ENCODE measurements around the gene RNU6-1. TPM values are rescaled to one million over a fixed set of nuclear protein-coding genes. Genes with fewer than 3 reads are reported as not detected.

RNU6-1 gene
- polyA plus RNA-seq, 1 experiment: not detected

DNA sequence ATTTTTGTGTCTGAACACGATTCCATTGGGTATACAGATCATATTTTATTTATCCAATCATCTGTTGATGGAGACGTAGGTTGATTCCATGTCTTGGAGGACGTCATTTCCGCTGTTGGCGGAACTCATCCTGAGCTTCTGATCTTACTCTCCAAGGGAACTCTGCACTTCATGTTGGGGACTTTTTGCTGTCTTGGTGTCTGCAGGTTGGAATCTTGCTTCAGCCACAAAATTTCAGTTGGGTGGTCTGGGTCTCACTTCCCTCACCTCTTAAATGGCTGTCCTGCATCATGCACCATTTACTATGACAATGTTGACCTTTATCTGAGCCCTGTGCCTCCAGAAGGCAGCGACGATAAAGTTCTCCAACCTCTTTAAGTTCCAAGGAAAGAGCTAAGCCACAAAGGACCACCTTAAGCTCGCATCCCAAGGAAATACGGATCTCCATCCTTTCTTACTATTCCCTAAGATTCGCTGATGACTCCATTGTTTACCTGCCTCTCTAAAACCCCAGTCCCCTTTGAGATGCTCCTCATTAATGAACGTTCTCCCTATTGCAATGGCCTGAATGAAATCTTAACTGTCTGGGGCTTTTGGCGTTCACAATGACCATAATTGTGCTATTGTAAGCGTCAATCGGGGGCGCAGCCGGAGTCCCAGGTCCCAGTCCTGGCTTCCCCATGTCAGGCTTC lies 23.1 kb upstream of the RNU6-1 start:
- H3K4me3 ChIP-seq (ENCODE audit: low read depth, low read length): peak overlapping the region; percentile 23; the same call in 1 of the 2 replicates
- no peak overlapping the region for H3K27ac ChIP-seq (ENCODE audit: low read depth, low read length)
- no peaks in the 10 kb centered on the region for H3K27me3 ChIP-seq (ENCODE audit: control insufficient read depth, insufficient read depth, low read length)
- TF ChIP-seq, protein P1, sequence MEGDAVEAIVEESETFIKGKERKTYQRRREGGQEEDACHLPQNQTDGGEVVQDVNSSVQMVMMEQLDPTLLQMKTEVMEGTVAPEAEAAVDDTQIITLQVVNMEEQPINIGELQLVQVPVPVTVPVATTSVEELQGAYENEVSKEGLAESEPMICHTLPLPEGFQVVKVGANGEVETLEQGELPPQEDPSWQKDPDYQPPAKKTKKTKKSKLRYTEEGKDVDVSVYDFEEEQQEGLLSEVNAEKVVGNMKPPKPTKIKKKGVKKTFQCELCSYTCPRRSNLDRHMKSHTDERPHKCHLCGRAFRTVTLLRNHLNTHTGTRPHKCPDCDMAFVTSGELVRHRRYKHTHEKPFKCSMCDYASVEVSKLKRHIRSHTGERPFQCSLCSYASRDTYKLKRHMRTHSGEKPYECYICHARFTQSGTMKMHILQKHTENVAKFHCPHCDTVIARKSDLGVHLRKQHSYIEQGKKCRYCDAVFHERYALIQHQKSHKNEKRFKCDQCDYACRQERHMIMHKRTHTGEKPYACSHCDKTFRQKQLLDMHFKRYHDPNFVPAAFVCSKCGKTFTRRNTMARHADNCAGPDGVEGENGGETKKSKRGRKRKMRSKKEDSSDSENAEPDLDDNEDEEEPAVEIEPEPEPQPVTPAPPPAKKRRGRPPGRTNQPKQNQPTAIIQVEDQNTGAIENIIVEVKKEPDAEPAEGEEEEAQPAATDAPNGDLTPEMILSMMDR (IDR thresholded peaks at IDR 0.05; ENCODE audit: low read depth, low read length): no peak
- no peaks in the 10 kb centered on the region for H3K9me3 ChIP-seq (ENCODE audit: control insufficient read depth, insufficient read depth, low read length)
- POLR2A ChIA-PET: no interaction called here
- CTCF ChIA-PET: interaction anchor here (0.5 to 3.7 kb wide), 23 partner anchors 9 to 1062 kb away, joined by 3 to 105 read pairs (median 4); partner anchors contain the start of gene PIAS1
- no peak for DNase-seq (ENCODE audit: low read depth, low spot score)

DNA sequence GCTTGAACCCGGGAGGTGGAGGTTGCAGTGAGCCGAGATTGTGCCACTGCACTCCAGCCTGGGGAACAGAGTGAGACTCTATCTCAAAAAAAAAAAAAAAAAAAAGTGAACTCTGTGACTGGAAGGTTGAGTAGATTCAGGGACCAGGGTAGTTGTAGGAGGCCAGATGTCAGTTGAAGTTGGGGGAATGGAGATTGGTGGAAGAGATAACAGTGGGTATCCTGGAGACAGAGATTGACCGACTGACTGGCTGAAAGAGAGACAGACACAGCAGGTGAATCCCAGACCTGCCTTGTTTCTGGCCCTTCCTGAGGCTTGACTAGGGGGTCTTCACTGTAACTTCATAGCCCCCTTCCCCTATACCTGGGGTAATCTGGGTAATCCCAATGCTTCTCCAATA lies 22.1 kb upstream of the RNU6-1 start:
- CTCF ChIA-PET: interaction anchor here (0.7 to 3.7 kb wide), 5 partner anchors 292 to 1523 kb away, joined by 4 to 105 read pairs (median 5); no protein-coding TSS in a partner anchor
- TF ChIP-seq, protein P1 (IDR thresholded peaks at IDR 0.05; ENCODE audit: low read depth, low read length): no peak

DNA sequence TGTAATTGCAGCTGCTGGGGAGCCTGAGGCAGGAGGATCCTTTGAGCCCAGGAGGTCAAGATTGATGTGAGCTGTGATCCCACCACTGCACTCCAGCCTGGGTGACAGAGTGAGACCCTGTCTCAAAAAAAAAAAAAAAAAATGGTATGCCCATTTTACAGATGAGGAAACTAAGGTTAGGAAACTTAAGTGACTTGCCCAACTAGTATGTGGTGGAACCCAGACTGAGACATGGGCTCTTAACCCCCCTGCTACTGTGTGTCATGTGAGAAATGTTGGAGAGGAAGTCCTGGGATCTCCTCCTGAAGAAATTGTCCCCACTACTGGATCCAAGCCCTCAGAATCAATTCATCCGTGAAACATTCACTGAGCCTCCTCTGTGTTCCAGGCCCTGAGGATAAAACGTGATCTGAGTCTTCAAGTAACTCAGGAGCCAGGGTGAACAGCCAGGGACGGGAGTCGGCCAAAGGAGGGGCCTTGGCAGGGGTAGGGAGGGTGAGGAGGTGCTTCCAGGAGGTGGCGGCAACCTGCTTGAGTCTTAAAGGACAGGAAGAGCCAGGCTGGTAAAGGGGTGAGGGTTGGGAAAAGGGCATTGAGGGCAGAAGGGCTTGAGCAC lies 19.6 kb upstream of the RNU6-1 start:
- no peak overlapping the region for H3K27ac ChIP-seq (ENCODE audit: low read depth, low read length)
- DNase-seq (ENCODE audit: low read depth, low spot score): no peak
- ChIA-PET CTCF (no interaction called here), POLR2A (no interaction called here)
- H3K9me3 ChIP-seq (ENCODE audit: control insufficient read depth, insufficient read depth, low read length): no peaks in the 10 kb centered on the region
- TF ChIP-seq, protein P1 (IDR thresholded peaks at IDR 0.05; ENCODE audit: low read depth, low read length): no peak
- no peaks in the 10 kb centered on the region for H3K27me3 ChIP-seq (ENCODE audit: control insufficient read depth, insufficient read depth, low read length)
- no peak overlapping the region for H3K4me3 ChIP-seq (ENCODE audit: low read depth, low read length)

More for the DNA sequence above, 22.1 kb upstream of the RNU6-1 start:
- Histone ChIP-seq H3K9me3 (ENCODE audit: control insufficient read depth, insufficient read depth, low read length) (no peaks in the 10 kb centered on the region), H3K27ac (ENCODE audit: low read depth, low read length) (no peak overlapping the region), H3K27me3 (ENCODE audit: control insufficient read depth, insufficient read depth, low read length) (no peaks in the 10 kb centered on the region), H3K4me3 (ENCODE audit: low read depth, low read length) (no peak overlapping the region)
- DNase-seq (ENCODE audit: low read depth, low spot score): no peak
- POLR2A ChIA-PET: no interaction called here

DNA sequence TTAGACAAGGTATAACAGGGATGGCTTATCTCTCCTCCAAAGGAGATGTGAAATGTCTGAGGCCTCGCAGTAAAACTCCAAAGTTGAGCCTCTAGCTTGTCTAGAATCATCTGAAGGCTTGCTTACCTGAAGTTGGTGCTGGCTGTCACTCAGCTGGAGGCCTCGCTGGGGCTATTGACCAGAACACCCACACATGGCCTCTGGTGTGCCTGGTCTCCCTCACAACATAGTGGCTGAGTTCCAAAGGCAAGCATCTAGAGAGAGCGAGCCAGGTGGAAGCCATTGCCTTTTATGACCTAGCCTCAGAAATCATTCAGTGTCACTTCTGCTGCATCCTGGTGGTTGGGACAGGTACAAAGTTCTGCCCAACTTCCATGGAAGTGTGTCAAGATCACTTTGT lies 17.4 kb upstream of the RNU6-1 start:
- CTCF ChIA-PET: no interaction called here
- POLR2A ChIA-PET: no interaction called here
- DNase-seq (ENCODE audit: low read depth, low spot score): no peak

GRCh38 chr15:67855842-67856241 lies 16.0 kb upstream of the RNU6-1 start:
- no peak for DNase-seq (ENCODE audit: low read depth, low spot score)
- Histone ChIP-seq H3K4me3 (ENCODE audit: low read depth, low read length) (no peak overlapping the region), H3K9me3 (ENCODE audit: control insufficient read depth, insufficient read depth, low read length) (no peaks in the 10 kb centered on the region), H3K27ac (ENCODE audit: low read depth, low read length) (no peak overlapping the region), H3K27me3 (ENCODE audit: control insufficient read depth, insufficient read depth, low read length) (peaks cover 7% of the 10 kb centered on the region)
- TF ChIP-seq, protein P1 (IDR thresholded peaks at IDR 0.05; ENCODE audit: low read depth, low read length): no peak
- POLR2A ChIA-PET: no interaction called here
- CTCF ChIA-PET: no interaction called here

More for the DNA sequence above, 17.4 kb upstream of the RNU6-1 start:
- H3K9me3 ChIP-seq (ENCODE audit: control insufficient read depth, insufficient read depth, low read length): no peaks in the 10 kb centered on the region
- TF ChIP-seq, protein P1 (IDR thresholded peaks at IDR 0.05; ENCODE audit: low read depth, low read length): no peak
- no peak overlapping the region for H3K27ac ChIP-seq (ENCODE audit: low read depth, low read length)
- peaks cover 5% of the 10 kb centered on the region for H3K27me3 ChIP-seq (ENCODE audit: control insufficient read depth, insufficient read depth, low read length)
- no peak overlapping the region for H3K4me3 ChIP-seq (ENCODE audit: low read depth, low read length)

Data from AG04450 (cell line).